ENCODE data around the gene MDK.

GRCh38 chr11:46376258-46377050, 5.0 kb upstream of the MDK start:
- no peak for TF ChIP-seq POLR2AphosphoS5 (IDR thresholded peaks at IDR 0.05; ENCODE audit: low read depth, low read length)
- TF ChIP-seq TAF1 (IDR thresholded peaks at IDR 0.05; ENCODE audit: borderline replicate concordance, insufficient read depth, low read length), result no peak
- TF ChIP-seq, protein P1, sequence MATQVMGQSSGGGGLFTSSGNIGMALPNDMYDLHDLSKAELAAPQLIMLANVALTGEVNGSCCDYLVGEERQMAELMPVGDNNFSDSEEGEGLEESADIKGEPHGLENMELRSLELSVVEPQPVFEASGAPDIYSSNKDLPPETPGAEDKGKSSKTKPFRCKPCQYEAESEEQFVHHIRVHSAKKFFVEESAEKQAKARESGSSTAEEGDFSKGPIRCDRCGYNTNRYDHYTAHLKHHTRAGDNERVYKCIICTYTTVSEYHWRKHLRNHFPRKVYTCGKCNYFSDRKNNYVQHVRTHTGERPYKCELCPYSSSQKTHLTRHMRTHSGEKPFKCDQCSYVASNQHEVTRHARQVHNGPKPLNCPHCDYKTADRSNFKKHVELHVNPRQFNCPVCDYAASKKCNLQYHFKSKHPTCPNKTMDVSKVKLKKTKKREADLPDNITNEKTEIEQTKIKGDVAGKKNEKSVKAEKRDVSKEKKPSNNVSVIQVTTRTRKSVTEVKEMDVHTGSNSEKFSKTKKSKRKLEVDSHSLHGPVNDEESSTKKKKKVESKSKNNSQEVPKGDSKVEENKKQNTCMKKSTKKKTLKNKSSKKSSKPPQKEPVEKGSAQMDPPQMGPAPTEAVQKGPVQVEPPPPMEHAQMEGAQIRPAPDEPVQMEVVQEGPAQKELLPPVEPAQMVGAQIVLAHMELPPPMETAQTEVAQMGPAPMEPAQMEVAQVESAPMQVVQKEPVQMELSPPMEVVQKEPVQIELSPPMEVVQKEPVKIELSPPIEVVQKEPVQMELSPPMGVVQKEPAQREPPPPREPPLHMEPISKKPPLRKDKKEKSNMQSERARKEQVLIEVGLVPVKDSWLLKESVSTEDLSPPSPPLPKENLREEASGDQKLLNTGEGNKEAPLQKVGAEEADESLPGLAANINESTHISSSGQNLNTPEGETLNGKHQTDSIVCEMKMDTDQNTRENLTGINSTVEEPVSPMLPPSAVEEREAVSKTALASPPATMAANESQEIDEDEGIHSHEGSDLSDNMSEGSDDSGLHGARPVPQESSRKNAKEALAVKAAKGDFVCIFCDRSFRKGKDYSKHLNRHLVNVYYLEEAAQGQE (IDR thresholded peaks at IDR 0.05; ENCODE audit: insufficient read depth in 1 of 2, low read depth in 2 of 2, low read length in 2 of 2), result no peak
- no peak for TF ChIP-seq SIN3A (IDR thresholded peaks at IDR 0.05; ENCODE audit: borderline replicate concordance, insufficient read depth, low read length)

All from PFSK-1 (cell line).